B cell (primary cell): ENCODE data around the gene C9orf152.

Source experiments
- CTCF ChIP-seq: fragments of 200-600 bp; IDR thresholded peaks from one replicate; pipeline ENCODE4 v1.8.0; 2022; ENCODE audit warnings: antibody characterized with exemption, mild to moderate bottlenecking
- EZH2 ChIP-seq: IDR thresholded peaks from 2 replicates; pipeline ENCODE4 v1.6.1; 2012; ENCODE audit warnings: borderline replicate concordance, low read depth, mild to moderate bottlenecking, moderate library complexity, low read length; ENCODE audit not compliant: insufficient read depth, poor library complexity, severe bottlenecking

- TF ChIP-seq CTCF: no peak
- no peak for TF ChIP-seq EZH2
Observed at GRCh38 chr9:110185806-110186205, 22.2 kb downstream of the C9orf152 start.
